OCI-LY1 (cell line): ENCODE data around the gene NDUFB7.
A peak's percentile ranks its signal among the peaks of the same experiment; 100 is the strongest.

Experiments
- H2AFZ ChIP-seq: fragments of 200-600 bp; sonication (generic), shearing (Covaris generic); 2 replicates; pipeline ENCODE4 v1.6.0; 2014; ENCODE audit warnings: antibody characterized with exemption, mild to moderate bottlenecking, low read length
- H3F3A ChIP-seq: fragments of 200-600 bp; sonication (generic), shearing (Covaris generic); 2 replicates; pipeline ENCODE4 v1.6.0; 2014; ENCODE audit warnings: mild to moderate bottlenecking, antibody characterized with exemption, low read length, moderate library complexity; ENCODE audit not compliant: insufficient read depth
- H3K27ac ChIP-seq: fragments of 200-600 bp; sonication (generic); 2 replicates; pipeline ENCODE4 v1.5.1; 2014; ENCODE audit warnings: low read length, mixed run types, mild to moderate bottlenecking, low read depth; ENCODE audit not compliant: poor library complexity, severe bottlenecking
- H3K27me3 ChIP-seq: fragments of 200-600 bp; sonication (generic); 2 replicates; pipeline ENCODE4 v1.6.0; 2014; ENCODE audit warnings: antibody characterized with exemption, mild to moderate bottlenecking, low read length, moderate library complexity; ENCODE audit not compliant: insufficient read depth
- H3K36me3 ChIP-seq: fragments of 200-600 bp; sonication (generic); 2 replicates; pipeline ENCODE4 v1.6.1; 2014; ENCODE audit warnings: mild to moderate bottlenecking, antibody characterized with exemption, low read length, moderate library complexity, mixed read lengths; ENCODE audit not compliant: insufficient read depth
- H3K4me1 ChIP-seq: fragments of 200-600 bp; sonication (generic); 2 replicates; pipeline ENCODE4 v1.5.1; 2014; ENCODE audit warnings: mild to moderate bottlenecking, low read length, moderate library complexity; ENCODE audit not compliant: insufficient read depth, severe bottlenecking
- H3K4me2 ChIP-seq: fragments of 200-600 bp; sonication (generic), shearing (Covaris generic); 2 replicates; pipeline ENCODE4 v1.6.1; 2014; ENCODE audit warnings: low read length
- H3K4me3 ChIP-seq: fragments of 200-600 bp; sonication (generic); 2 replicates; pipeline ENCODE4 v1.5.1; 2014; ENCODE audit warnings: low read length, low read depth, mild to moderate bottlenecking, mixed read lengths; ENCODE audit not compliant: poor library complexity, severe bottlenecking
- H3K79me2 ChIP-seq: fragments of 200-600 bp; shearing (Covaris generic); 2 replicates; pipeline ENCODE4 v1.6.1; 2016; ENCODE audit warnings: mixed run types, low read length, mixed read lengths; ENCODE audit not compliant: insufficient read depth
- H3K9ac ChIP-seq: fragments of 200-600 bp; sonication (generic), shearing (Covaris generic); 2 replicates; pipeline ENCODE4 v1.6.1; 2014; ENCODE audit warnings: mild to moderate bottlenecking, low read length, mixed read lengths
- H3K9me2 ChIP-seq: fragments of 200-600 bp; sonication (generic), shearing (Covaris generic); 2 replicates; pipeline ENCODE4 v1.6.1; 2014; ENCODE audit warnings: low read depth, mild to moderate bottlenecking, low read length, mixed read lengths
- H3K9me3 ChIP-seq: fragments of 200-600 bp; shearing (Covaris generic); 2 replicates; pipeline ENCODE4 v1.6.1; 2014; ENCODE audit warnings: low read length, mixed read lengths
- H4K20me1 ChIP-seq: fragments of 200-600 bp; sonication (generic), shearing (Covaris generic); 2 replicates; pipeline ENCODE4 v1.6.0; 2016; ENCODE audit warnings: mild to moderate bottlenecking, low read length; ENCODE audit not compliant: insufficient read depth
- CTCF ChIP-seq: fragments of 200-600 bp; sonication (generic), shearing (Covaris generic); IDR thresholded peaks from 2 replicates; pipeline ENCODE4 v1.5.1; 2017; ENCODE audit warnings: mild to moderate bottlenecking, antibody characterized with exemption, low read length, moderate library complexity, mixed read lengths
- EZH2 ChIP-seq: fragments of 200-600 bp; sonication (generic), shearing (Covaris generic); IDR thresholded peaks from 2 replicates; pipeline ENCODE4 v1.8.0; 2017; ENCODE audit warnings: borderline replicate concordance, mixed run types, mild to moderate bottlenecking, antibody characterized with exemption, low read length, moderate library complexity, mixed read lengths

NDUFB7 gene

GRCh38 chr19:14570864-14571527 is 870 bp downstream of the NDUFB7 start:
- H3K4me1 ChIP-seq, result peaks cover 27% of the 10 kb centered on the region
- no peak overlapping the region for H2AFZ ChIP-seq
- H3F3A ChIP-seq, result no peaks in the 10 kb centered on the region
- H3K9me2 ChIP-seq, result no peaks in the 10 kb centered on the region
- peak overlapping the region; percentile 78 for H3K4me3 ChIP-seq
- H3K27me3 ChIP-seq, result no peaks in the 10 kb centered on the region
- TF ChIP-seq EZH2, result no peak
- no peak for TF ChIP-seq CTCF
- H4K20me1 ChIP-seq, result no peaks in the 10 kb centered on the region
- no peaks in the 10 kb centered on the region for H3K9me3 ChIP-seq
- peak overlapping the region; percentile 88 for H3K4me2 ChIP-seq
- H3K79me2 ChIP-seq, result peaks cover 9% of the 10 kb centered on the region
- H3K9ac ChIP-seq, result peak overlapping the region; percentile 79
- peaks cover 14% of the 10 kb centered on the region; the same call in 1 of the 2 replicates for H3K36me3 ChIP-seq
- no peak overlapping the region for H3K27ac ChIP-seq

GRCh38 chr19:14567079-14567478 is 4.8 kb downstream of the NDUFB7 start:
- Histone ChIP-seq H3K27ac (no peak overlapping the region), H3K4me1 (peaks cover 12% of the 10 kb centered on the region), H3K36me3 (peaks cover 33% of the 10 kb centered on the region; the same call in 1 of the 2 replicates), H3K9ac (no peak overlapping the region), H3K27me3 (no peaks in the 10 kb centered on the region), H4K20me1 (no peaks in the 10 kb centered on the region), H3K79me2 (peaks cover 9% of the 10 kb centered on the region), H3F3A (no peaks in the 10 kb centered on the region), H3K9me2 (no peaks in the 10 kb centered on the region), H3K4me3 (no peak overlapping the region), H2AFZ (no peak overlapping the region), H3K9me3 (no peaks in the 10 kb centered on the region), H3K4me2 (no peak overlapping the region)
- TF ChIP-seq CTCF (no peak), EZH2 (no peak)

- H4K20me1 ChIP-seq, result no peaks in the 10 kb centered on the region
- H3K9ac ChIP-seq, result no peak overlapping the region
- no peak overlapping the region for H3K4me3 ChIP-seq
- H3K36me3 ChIP-seq, result peaks cover 33% of the 10 kb centered on the region; the same call in 1 of the 2 replicates
- peaks cover 9% of the 10 kb centered on the region for H3K79me2 ChIP-seq
- TF ChIP-seq CTCF (no peak), EZH2 (no peak)
- no peaks in the 10 kb centered on the region for H3F3A ChIP-seq
- H3K4me2 ChIP-seq, result no peak overlapping the region
- no peak overlapping the region for H2AFZ ChIP-seq
- H3K9me3 ChIP-seq, result no peaks in the 10 kb centered on the region
- H3K27me3 ChIP-seq, result no peaks in the 10 kb centered on the region
- peaks cover 11% of the 10 kb centered on the region for H3K4me1 ChIP-seq
- no peak overlapping the region for H3K27ac ChIP-seq
- H3K9me2 ChIP-seq, result no peaks in the 10 kb centered on the region
These were observed 5.2 kb downstream of the NDUFB7 start for GRCh38 chr19:14566712-14567077.
